NCI-H526 (cell line): ENCODE data around the gene ABCB8.

ENCODE experiments used
- DNase-seq, 2 experiments: peaks; one replicate each; lab custom pipeline; 2025; lab: John Stamatoyannopoulos, UW

ABCB8 gene

DNA sequence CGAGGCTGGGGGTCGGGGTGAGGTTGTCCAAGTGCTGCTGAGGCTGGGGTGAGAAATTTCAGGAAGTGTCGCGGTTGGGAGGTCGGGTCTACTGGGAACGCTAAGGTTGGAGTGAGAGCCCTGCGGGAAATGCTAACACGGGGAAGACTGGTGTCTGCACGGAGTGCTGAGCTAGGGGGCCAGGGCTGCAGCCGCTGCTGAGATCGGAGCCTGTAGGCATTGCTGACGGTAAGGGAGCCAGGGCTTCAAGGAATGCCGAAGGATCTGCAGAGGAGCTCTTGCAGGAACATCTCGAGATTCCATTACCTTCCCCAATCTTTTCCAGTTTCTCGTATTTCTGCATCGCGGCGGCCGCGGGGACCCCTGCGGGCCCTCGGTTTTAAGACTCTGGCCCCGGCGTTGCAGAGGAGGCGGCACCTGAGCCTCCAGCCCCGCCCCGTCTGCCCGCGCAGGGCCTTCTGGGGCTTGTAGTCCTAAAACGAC, 29.3 kb downstream of the ABCB8 start, which contains the start of gene CDK5:
Gene CDK5, minus strand, starts transcription at position 392 of the 483 bp plus-strand sequence. Its CDS starts 49 bp downstream, at position 343.
- peak in 1 of 2 experiments; percentile 89 for DNase-seq

DNA sequence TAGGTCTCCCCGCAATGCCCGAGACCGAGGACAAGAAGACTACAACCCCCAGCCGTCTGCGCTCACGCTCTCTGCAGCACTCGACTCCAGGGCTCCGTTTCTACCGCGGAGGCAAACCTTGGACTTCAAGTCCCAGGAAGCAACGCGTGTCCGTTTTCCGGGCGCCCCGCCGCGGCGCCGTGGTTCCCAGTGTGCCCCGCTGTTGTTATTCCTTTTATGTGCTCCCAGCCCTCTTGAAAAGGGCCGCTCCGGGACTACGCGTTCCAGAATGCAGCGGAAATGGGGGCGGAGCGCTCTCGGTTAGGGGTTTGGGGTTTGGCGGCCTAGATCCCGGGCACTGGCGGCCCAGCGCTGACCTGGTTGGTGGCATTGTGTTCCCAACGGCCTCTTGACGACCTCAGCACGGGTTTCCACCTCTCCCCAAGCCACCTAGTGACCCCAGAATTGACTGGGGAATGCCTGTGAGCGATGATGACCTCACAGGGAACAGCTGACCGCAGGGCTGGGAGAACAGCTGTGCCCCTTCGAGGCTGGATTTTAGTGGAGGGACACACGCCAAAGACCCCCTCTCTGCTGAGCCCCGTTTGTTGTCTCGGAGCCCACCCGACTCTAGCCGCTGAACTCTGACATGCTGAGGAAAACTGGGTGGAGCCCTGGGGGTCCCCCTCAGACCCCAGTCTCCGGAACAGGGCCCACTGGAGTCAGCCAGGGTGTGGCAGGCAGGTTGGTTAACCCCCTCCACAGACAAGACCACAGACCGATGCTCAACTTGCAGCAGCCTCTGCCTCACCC, 29.9 kb downstream of the ABCB8 start:
- peak; percentile 100 for DNase-seq

DNA sequence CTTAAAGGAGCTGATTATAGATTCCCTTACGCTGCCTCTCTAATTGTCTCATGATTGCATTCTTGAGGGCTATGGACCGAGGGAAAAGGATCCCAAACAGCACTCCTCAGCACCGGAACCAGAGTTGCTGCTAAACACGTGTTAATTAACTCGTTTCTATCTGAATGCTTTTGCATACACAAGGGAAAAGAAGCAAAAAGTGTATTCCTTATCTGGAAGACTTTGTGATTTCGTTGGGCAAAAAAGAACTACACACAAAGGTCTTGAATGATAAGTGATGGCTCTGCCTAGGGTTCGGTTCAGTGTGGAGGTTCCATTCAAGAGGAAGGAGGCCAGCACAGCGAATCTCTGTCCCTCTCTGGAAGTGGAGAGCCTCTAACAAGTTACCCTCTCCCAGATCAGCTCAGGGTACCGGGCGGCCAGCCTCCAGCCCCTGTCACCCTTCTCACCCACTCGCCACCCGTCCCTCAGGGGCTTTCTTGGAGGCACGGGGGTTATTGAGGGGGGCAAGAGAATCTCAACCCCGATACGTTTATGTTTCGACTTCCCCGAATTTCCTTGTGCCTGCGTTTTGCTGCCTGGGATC, 30.6 kb downstream of the ABCB8 start:
- peak in 1 of 2 experiments; percentile 58 for DNase-seq

DNA sequence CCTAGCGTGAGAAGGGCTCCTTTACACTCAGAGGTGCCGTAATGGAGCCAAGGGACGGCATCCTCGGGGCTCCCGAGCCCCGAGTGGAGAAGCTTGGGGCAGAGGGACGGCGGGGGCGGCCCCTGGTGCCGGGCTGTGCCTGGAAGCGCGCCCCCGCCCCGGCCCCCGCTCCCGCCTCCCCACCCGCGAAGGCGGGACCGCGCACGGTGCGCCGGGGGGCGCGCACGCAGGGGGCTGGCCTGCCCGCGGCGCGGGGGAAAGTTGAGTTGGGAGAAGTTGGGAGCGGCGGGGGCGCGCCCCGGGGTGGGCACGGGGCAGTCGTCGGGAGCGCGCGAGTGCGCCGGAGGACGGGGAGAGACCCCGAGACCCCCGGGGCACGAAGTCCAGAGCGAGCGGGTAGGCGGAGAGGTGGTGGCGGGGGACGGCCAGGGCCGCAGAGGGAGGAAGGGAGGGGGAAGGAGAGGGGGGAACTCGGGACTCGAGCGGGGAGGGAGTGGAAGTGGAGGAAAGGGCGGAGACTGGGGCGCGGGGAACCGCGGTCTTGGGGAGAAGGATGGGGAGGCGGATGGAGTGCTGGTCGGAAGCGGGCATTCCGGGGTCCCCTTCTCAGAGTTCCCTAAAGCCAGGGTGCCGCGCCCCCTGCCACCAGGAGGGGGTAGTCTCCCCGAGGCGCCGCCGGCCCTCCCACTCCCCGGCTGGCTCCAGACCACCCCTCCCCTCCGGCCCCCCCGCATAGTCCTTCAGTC, 31.3 kb downstream of the ABCB8 start, which contains the start of gene SLC4A2:
Gene SLC4A2, plus strand, starts transcription at position 223 of the 746 bp plus-strand sequence. CDS start 2,399 bp downstream, outside the sequence.
- peak in 1 of 2 experiments; percentile 88 for DNase-seq

DNA sequence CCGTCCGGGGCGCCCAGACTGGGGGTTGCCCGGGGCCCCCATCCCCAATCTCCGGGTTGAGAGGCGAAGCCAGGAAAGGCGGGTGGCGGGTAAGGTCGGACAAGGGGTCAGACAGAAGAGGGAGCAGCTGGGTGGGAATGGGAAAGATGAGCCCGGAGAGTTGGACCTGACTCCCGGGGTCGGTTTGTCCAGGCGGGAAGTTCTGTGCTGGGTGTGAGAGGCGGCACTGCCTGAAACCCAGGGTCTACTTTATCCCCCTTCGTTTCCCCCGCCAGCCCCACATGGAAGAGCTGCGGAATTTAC, 31.8 kb downstream of the ABCB8 start:
- peak; percentile 60 to 83 for DNase-seq

DNA sequence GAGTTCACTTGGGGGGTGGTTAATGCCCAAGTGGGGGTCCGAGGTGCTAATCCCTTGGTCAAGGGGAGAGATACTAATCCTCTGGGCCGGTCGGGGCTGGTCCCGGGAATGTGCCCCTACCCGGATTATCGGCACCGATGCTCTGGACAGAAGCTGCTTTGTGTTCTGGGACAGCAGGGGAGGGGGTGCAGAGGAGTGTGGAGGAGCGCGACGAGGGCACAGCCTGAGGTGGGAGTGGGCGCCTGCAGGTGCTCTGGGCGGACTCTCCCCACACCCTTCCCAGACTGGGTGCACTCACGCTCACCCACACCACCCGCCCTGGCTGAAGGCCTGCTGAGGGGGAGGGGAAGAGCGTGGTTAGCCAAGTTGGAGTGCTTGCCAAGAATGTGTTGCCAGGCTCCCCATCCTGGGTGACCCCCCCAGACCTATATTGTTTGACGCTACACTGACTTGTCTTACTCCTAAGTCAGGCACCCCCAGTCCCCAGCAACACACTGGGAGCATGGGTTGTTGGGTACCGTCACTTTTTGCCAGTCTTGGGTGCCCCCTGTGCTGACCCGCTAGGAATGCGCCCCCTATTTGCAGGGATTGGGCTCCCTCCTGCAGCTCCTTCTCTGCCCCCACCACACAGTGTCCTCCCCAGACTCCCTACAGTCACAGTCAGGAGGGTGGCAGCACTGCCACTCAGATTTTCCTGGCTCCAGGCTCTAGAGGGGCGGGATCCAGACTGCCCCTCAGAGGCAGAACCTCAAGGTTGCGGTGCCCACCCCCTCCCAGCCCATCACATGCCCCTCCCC, 32.4 kb downstream of the ABCB8 start:
- DNase-seq, result peak; percentile 72 to 88

DNA sequence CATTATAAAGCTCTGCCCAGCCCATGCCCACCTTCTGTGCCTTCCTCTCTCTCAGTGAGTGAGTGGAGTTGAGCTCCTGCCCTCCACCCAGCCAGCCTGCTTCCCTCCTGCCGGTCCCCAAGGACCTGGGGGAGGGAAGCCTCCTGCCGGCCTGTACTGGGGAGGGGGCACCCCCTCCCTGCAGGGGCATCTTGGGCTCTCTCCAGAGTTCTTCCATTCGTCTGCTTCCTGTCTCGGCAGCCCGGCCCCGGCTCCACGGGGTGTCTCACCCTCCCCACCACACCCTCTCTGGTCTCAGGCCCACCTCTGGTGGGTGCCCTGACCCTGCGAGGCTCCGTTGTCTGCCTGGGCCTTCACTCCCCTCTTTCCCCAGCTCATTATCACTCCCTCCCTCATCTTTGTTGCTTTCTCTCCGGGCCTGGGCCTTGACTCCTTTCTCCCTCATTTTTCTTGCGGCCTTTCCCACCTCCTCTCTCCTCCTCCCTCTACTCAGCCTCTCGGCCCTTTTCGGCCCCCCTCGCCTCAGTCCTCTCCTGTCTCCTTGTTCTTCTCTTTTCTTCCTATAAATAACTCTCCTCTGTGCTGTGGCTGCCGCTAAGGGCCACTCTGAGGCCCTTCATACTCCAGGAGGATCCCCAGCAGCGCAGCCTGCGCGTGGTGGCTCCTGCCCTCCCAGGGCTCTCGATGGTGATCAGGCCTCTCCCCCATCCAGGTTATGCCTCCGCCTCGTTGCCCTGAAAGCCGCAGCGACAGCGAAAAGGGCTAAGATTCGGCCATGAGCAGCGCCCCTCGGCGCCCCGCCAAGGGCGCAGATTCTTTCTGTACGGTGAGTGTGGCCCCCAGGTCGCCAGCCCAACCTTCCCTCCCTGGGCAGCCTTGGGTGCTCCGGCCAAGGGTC, 33.2 kb downstream of the ABCB8 start:
- no peak for DNase-seq

DNA sequence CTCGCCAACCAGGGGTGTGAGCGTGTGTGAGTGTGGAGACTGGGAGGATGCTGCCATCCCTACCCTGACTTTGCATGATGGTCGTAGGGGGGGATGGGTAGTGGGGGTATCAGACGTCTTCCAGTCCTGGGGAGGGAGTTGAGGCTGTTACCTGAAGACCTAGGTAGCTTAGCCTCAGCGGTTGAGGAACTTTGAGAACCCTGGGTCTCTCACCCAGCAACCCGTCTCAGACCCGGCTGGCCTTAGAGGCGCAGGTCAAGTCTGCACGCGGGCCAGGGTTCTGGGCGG, 33.8 kb downstream of the ABCB8 start:
- DNase-seq, result no peak

DNA sequence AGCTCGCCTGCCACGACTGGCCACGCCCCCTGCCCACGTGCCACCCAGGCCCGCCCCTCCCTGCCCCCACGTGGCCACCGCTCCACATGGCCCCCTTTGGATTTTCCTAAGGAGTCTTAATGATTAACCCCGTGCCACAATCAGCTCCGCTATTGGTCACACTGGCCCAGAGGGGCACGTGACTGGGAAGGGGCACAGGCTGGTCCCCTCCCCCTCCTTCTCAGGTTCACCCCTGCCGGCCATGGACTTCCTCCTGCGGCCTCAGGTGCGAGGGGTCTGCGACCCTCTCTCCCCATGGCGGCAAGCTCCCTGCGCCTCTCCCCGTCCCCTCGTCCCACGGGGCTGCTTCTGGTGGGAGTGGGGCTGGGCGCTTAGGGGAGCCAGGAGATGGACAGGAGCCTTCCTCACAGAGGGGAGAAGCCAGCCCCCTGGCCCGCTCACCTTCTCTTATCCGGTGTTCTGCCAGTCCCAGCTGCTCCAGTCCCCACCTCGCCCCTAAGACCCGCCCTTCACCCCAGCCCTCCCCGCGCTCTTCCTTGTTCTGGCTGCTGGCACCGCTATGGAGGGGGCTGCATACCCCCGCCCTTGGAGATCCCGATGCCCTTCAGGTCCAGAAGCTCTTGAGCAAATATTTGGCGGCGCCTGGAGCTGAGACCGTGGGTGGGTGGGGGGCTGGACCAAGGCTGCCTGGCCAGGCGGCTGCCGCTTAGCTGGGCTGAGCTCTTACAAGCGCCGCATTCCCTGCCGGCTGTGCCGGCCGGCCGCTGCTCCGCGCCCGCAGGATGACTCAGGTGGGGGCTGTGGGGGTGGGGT, 34.4 kb downstream of the ABCB8 start:
- peak; percentile 90 to 98 for DNase-seq

DNA sequence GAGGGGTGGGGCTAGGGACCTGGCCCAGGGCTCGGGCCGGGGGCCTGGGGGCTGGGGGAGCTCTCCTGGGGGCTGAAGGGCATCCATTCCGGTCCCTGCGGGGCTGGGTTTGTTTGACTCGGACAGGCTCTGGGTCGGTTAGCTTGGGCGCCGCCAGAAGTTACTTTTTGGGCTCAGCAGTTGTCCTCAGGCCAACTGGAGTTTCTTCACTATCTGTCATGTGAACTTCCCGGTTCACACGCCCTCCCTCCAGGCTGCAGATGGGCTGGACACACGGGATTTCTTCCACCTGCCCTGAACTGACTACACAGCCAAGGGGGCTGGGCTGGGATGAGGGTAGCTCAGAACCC, 34.9 kb downstream of the ABCB8 start:
- DNase-seq, result no peak

DNA sequence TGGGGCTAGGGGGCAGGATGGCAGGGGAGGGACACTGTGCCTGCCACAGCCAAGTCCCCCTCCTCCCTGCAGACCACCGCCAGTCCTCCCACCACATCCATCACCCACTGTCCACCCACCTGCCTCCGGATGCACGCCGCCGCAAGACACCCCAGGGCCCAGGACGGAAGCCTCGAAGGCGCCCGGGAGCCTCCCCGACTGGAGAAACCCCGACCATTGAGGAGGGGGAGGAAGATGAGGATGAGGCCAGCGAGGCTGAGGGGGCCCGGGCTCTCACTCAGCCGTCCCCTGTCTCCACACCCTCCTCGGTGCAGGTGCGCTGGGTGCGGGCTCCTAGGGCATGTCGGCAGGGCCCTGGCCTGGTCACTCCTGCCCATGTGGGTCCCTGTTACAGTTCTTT, 36.2 kb downstream of the ABCB8 start:
- no peak for DNase-seq

DNA sequence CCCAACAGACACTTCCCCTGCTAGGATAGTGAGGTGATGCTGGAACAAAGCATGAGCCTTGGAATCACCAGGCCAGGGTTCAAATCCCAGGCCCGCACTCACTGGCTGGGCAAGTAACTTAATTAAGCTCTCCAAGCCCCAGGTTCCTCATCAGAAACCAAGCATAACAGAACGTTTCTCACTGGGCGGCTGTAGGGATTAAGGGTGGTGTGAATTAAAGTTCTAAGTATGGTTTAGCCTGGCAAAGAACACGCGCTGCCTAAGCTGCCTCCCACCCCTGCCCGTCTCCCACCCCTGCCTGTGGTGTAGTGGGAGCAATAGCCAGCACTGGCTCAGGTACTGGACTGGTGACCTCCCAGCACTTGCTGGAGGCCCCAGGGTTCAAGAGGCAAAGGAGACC, 36.7 kb downstream of the ABCB8 start:
- DNase-seq, result no peak

DNA sequence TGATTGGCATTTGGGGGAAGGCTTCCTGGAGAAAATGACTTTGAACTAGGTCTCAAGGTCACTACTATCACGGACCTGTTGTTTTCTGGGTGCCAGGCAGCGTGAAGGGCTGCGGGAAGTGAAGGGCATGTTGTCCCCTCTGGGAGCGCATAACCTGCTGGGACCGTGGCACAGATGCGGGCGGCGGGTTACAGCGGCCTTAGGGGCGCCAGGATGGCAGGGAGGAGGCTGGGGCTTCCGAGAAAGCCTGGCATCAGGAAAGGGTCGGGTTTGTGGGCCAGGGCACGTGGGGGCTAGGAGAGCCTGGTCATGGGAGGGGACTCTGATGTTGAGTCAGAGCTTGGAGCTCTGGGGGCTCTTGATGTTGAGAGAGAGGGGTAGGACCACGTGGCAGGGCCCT, 37.3 kb downstream of the ABCB8 start:
- DNase-seq, result no peak

DNA sequence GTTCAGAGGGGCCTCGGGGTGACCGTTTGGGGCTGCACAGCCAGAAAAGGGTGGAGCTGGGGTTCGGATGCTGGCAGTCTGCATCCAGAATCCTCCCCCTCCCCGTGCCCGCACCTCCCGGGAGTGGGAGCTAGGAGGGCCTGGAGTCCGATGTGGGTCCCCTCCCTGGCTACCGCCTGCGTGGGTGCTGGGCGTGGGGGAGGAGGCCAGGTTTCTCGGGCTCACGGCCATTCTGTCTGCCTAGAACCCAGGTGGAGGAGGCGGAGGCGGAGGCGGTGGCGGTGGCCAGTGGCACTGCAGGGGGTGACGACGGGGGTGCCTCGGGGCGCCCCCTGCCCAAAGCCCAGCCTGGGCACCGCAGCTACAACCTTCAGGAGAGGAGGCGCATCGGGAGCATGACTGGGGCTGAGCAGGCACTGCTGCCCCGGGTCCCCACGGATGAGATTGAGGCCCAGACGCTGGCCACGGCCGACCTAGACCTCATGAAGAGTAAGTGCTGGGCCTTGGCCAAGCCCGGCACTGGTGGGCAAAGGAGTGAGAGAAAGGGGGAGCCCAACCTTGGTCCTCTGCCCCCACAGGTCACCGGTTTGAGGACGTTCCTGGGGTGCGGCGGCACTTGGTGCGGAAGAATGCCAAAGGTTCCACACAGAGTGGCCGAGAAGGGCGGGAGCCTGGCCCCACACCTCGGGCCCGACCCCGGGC, 38.2 kb downstream of the ABCB8 start:
- no peak for DNase-seq

DNA sequence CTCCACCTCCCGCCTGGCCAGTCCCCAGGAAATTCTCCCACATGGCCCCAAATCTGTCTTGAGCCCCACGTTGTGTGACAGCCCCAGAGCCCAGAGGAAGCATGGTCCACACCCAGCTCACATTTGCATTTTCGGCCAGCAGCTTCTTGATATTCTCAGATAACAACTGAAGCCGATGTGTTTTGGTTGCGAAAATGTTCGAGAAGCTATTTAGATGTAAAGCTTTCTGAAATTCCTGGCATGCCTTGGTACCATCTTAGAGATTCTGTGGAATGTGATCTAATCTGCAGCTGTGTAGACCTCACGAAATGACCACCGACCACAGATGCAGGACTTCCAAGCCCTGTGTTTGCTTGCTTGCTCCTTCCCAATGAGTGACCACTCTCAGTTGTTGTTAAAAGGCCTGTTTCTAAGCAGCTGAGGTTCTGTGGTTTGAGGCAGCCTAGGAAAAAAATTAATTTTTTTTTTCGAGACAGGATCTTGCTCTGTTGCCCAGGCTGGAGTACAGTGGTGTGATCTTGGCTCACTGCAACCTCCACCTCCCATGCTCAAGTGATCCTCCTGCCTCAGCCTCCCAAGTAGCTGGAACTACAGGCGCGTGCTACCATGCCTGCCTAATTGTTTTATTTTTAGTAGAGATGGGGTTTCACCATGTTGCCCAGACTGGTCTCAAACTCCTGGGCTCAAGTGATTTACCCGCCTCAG, 40.0 kb downstream of the ABCB8 start:
- no peak for DNase-seq

DNA sequence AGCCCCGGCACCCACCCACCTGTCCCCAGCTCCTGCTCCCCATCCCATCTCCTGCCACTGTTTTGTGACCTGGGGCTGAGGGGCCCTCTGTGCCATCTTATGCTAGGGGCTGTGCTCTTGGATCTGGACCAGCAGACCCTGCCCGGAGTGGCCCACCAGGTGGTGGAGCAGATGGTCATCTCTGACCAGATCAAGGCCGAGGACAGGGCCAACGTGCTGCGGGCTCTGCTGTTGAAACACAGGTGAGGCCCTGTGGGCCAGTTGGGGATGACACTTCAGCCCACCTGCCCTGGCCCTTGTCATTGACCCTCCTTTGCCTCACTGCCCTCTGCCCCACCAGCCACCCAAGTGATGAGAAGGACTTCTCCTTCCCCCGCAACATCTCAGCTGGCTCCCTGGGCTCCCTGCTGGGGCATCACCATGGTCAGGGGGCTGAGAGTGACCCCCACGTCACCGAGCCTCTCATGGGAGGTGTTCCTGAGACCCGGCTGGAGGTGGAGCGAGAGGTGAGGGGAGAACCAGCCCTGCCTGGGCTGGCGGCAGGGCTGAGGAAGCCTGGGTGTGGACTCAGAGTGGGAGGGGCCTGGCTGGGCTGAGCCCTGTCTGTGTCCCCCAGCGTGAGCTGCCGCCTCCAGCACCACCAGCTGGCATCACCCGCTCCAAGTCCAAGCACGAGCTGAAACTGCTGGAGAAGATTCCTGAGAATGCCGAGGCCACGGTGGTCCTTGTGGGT, 41.8 kb downstream of the ABCB8 start:
- DNase-seq, result no peak

DNA sequence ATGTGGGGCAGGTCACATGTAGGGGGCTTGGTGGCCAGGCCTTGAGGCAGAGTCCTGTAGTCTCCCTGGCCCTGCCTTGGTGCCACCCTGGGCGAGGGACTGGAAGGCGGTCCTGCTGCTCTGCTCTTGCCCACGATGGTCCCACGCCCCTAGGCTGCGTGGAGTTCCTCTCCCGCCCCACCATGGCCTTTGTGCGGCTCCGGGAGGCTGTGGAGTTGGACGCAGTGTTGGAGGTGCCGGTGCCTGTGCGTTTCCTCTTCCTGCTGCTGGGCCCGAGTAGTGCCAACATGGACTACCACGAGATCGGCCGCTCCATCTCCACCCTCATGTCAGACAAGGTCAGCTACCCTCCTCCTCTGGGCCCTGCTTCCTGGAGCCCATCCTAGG, 42.3 kb downstream of the ABCB8 start:
- DNase-seq, result no peak
